Panc1 (cell line): ENCODE results near the gene GPC3.

ENCODE experiments used
- CTCF ChIP-seq: fragments of 450-650 bp; IDR thresholded peaks from 2 replicates; pipeline ENCODE4 v1.5.1; 2017; ENCODE audit warnings: mild to moderate bottlenecking
- POLR2AphosphoS5 ChIP-seq: IDR thresholded peaks from 2 replicates; pipeline ENCODE4 v1.6.1; 2012; ENCODE audit warnings: mild to moderate bottlenecking, low read depth, low read length, moderate library complexity

GRCh38 chrX:133913009-133913408 lies 72.4 kb downstream of the GPC3 start:
- TF ChIP-seq CTCF, result no peak
- no peak for TF ChIP-seq POLR2AphosphoS5
